GM19324 (cell line): ENCODE data around the gene NOC2L.
"Not testable (repeated sequence)": the region's sequence is repeated elsewhere in the genome, so short reads cannot be mapped to it uniquely, and the experiment has no call there.

Experiments used
- ATAC-seq: cut with Tn5 transposase; IDR thresholded peaks from one replicate; pipeline ENCODE4 v1.9.1; 2021; ENCODE audit warnings: mild to moderate bottlenecking, moderate library complexity; ENCODE audit not compliant: unreplicated experiment, low FRiP score

The NOC2L gene

GRCh38 chr1:907611-908451 lies 51.2 kb downstream of the NOC2L start:
- no peak for ATAC-seq

DNA sequence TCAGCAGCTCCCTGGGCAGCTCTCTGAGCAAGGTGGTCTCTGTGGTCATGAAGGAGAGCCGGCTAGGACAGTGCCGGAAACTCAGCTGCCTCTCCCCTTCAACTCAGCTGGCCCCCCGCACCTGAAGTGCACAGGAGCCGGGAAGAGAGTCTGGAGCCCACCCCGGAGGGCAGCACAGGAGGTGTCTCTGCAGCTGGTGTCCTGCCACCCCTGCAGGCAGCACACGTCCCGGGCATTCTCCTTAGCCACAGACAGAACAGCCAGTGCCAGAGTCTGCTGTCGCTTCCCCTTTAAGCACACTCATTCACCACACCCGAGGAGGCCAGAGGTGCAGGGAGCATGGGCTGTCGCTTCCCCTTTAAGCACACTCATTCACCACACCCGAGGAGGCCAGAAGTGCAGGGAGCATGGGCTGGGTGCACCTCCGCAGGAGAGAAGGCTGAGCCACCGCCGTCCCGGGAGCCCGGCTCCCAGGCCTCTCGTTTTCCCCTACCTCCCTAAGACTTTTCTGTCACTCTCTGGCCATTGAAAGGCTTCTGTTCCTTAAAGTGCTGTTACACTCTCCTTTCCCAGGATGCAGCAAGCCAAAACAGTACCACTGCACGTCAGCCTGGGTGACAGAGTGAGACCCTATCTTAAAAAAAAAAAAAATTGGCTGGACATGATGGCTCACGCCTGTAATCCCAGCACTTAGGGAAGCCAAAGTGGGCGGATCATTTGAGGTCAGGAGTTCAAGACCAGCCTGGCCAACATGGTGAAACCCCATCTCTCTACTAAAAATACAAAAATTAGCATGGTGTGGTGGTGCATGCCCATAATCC lies 52.2 kb downstream of the NOC2L start:
- ATAC-seq: no peak

DNA sequence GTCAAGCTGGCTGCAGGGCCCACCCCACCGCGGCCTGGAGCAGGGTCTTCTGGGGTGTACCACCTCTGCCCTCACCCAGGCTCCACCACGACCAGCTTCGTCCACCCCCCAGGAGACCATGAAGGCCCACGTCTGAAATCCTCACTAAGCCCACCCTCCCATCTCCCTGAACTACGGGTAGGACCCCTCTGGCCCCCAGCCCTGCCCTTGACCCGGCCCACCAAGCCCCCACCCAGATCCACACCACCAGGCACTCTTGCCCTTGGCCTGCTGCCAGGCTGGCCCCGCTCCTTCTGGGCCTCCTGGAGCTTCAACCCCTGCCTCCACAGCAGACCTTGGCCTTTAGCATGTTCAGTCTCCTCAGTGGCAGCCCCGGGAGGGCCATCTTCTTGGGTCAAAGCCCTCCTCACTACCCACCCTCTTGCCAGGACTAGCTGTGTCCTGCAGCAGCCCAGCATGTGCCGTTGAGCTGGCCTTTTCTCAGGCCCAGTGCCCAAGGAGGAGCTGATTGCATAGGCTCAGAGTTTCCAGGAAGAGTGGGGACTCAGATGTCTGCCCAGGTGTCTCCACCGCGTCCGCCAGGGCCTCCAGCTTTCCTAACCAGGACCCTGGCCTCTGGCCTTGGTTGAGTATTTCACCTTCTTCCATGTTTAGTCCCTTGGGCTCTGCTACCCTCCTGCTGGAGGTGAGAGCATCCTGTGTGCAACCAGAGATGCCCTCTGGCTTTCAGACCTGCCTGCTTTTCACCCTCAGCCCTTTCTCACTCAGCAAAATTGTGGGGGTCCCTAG lies 53.1 kb downstream of the NOC2L start:
- no peak for ATAC-seq

- no peak for ATAC-seq
Observed at GRCh38 chr1:905071-905749, 53.8 kb downstream of the NOC2L start.

- no peak for ATAC-seq
Observed at GRCh38 chr1:904310-904950, 54.6 kb downstream of the NOC2L start.

DNA sequence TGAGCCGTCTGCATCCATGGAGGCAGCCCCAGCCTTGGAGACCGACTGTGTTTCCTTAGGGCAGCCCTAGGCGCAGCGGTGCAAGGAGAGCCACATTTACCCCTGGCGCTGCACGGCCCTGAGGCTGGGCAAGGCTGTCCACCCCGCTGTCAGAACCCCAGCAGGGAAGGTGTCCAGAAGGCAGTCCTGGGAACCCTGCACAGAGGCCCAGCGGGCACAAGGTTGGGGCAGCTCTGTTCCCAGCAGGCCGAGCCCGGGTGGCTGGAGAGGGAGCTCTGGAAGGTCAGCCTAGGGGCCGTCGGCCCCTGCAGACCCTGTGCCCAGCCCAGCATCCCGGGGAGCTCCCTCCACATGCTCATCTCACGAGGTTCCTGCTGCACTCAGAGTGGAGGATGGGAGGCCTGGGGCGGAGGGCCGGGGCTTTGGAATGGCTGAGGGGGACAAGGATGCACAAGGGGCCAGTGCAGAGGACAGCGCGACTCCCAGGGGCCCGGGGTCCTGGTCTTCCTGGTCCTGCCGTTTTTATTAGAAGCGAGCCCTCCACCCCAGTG lies 55.3 kb downstream of the NOC2L start:
- ATAC-seq: no peak

- no peak for ATAC-seq
Observed at GRCh38 chr1:903305-903704, 55.8 kb downstream of the NOC2L start.

GRCh38 chr1:902802-903201 lies 56.3 kb downstream of the NOC2L start:
- no peak for ATAC-seq

DNA sequence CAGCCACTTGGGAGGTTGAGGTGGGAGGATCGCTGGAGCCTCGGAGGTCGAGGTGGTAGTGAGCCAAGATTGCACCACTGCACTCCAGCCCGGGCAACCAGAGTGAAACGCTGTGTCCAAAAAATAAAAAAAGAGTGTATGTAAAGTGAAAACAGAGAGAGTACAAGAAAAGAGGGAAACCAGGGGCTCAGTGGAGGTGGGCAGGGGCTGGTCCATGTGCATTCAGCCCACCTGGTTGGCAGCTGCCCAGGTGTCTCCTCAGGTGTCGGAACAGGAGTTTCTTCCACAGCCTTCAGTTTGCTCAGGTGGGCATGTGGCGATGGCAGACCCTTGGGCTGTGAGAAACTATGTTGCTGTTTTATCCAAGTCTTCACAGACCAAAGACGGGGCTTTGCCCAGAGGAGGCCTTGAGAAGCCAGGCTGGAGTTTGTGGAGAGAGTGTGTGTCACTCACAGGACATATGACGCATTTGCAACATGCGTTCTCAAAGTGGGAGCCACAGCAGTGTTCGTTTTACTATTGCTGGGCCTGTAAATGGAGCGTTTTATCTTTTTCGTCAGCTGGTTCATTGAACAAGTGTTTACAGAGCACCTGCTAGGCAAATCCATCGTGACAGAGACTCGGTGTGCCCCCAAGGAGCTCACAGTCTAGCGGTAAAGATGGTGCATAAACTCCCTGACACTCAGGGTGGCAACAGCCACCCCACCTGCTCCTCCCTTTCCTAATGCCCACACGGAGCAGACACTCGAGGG lies 57.8 kb downstream of the NOC2L start:
- no peak for ATAC-seq

DNA sequence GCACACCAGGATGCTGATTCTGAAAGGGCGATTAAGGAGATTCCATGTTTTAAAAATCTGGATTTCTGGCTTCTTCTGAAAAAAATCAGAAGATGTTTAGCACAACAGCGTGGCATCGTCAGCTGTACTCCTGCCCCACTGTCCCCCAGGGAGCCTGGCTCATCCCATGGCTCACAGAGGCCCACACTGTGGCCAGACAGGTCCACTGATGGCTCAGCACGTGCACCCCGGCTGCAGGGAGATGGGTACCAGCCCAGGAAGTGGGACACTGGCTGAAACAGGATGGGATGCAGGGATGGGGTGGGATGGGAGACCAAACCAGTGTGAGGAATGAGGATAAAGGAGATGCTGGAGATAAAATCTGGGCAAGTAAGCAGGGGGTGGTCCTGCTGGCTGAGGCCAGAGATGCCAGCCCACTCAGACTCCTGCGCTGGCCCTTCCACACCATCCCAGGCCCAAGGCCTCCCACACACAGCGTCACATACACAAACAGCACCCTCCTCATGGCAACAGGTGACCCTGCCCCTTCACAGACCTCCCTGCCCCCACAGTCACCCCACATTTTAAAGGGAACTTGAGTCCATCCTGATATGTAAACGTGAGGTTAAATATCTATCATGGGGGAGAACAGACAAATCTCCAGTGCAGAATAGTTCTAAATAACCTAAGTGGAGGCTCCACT lies 59.3 kb downstream of the NOC2L start:
- no peak for ATAC-seq

- ATAC-seq: not testable (repeated sequence)
Observed at GRCh38 chr1:897951-898350, 61.1 kb downstream of the NOC2L start.

DNA sequence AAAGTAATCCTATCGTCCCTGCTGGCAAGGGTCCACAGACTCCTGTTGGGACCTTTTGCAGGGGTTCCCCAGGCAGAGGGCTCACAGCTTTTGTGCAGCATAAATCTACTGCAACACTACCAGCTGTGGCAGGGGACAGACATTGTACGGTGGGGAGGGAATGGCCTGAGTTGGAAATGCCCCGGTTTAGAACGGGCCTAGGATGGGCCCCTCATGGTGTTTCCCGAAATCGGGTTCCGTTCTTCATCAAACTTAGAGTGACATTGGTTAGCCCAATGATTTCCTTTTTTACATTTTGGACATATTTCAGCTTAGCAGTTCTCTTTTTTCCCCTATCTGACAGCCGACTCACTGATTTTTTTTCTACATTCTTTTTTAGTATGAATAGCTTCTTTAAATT lies 61.8 kb downstream of the NOC2L start:
- no peak for ATAC-seq
